Stimulated activated CD8-positive, alpha-beta memory T cell treated with anti-CD3 and anti-CD28 coated beads, Interleukin-12 subunit alpha, Interleukin-12 subunit beta, amount 100 ng/mL, for 24 hours (primary cell): ENCODE data around the gene PLA2G2F.

ENCODE experiments used
- DNase-seq: peaks from one replicate; pipeline ENCODE4 v3.0.0-alpha.2; 2020; ENCODE audit errors: extremely low read depth

The PLA2G2F gene

DNA sequence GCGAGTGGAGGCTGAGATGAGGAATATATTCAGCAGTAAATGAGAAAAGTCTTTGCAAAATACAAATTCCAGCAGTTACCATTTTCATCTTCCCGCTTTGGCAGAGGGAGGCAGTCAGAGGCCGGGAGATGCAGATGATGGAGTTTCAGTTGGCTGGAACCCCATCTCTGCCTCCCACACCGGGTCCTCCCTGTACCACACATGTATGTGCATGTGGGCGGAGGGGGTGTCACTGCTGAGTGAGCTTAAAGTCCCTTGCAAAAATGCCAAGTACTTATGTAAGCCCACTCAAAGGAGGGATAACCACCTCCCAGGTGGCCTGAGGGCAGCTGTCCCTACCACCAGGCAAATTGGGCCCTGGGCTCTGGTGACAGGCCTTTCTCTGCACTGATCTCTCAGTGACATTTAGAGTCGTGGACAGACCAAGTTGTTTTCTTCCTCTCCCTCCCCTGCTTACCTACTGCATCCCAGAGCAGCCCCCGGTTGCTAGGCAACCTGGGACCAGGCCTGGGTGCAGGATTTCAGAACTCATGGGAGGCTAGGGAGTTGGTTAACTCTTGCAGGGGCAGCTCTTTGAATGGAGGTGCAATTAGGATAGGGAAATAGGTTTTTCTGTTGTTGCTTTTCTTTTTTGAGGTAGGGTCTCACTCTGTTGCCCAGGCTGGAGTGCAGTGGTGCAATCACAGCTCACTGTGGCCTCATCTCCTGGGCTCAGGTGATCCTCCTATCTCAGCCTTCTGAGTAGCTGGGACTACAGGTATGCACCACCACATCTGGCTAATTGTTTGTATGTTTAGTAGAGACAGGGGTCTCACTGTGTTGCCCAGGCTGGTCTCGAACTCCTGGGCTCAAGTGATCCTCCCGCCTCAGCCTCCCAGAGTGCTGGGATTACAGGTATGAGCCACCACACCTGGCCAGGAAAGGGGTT, 29.7 kb downstream of the PLA2G2F start:
- DNase-seq = no peak

DNA sequence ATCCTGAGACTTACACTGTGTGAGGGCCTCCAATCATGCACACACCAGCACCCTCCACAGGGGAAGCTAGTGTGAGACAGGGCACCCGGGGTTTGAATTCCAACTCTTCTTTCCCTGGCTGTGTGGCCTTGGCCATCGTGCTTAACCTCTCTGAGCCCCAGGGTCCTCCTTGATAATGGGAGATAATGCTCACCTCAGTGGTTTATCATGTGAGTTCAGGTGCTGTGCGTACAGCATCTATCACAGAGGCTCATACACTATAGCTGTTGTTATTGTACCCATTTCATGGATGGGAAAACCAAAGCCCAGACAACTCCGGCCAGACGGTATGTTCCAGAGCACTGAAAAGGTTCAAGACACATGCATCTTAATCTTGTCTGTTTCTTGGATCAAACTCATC, 30.8 kb downstream of the PLA2G2F start:
- DNase-seq = no peak

DNA sequence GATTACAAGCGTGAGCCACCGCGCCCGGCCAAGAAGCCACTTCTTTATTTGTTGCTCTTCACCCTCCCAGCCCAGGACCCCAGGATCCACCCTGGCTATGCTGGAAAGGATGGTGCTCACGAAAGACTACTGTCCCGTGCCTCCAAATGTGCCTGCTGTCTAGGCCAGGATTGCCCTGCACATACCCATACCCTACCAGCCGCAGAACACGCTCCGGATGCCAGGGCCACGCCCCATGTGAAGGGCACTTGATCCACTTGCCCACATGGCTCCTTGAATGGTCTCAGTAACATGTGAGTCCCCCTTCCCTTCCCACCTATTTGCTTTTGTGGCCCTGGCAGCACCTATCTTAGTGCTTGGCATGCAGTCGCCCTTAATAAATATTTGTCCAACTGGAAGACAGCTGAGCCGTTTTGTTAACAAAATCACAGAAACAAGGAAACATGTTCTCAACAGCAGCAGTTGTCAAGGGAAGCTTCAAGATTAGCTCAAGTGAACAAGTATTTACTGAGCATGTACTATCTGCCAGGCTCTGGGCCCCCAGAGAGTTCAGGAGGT, 33.0 kb downstream of the PLA2G2F start:
- no peak for DNase-seq

DNA sequence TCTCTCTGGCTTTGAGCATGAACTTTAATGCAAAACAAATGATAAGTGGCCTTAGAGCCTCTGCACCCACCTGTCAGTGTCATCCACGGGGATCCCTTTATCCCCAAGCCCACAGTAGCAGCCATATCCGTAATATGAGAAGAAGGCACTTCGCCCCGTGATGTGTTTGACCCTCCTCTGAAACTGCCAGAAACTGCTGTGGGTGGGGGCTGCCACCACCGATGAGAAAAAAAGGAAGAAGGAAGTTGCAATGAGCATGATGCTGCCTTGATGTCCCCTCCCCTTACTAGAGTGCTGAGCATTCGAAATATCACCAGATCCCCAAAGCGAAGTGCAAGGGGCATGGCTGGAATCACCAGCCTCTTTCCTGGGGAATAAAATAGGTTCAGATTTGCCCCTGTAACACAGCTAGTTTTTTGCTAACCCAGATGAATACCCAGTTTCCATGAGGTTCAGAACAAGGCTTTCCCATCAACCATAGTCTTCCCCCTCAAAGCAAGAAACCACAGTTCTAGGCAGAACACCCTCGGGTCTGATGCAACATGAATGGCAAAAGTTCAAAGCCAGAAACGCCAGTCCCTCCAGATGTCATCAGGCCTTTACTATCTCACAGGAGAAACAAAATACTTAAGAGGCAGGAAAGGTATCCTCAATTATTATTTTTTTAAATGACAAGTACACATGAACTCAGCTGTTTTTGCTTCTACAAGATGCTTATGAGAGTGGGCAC, 36.0 kb downstream of the PLA2G2F start:
- DNase-seq = no peak

DNA sequence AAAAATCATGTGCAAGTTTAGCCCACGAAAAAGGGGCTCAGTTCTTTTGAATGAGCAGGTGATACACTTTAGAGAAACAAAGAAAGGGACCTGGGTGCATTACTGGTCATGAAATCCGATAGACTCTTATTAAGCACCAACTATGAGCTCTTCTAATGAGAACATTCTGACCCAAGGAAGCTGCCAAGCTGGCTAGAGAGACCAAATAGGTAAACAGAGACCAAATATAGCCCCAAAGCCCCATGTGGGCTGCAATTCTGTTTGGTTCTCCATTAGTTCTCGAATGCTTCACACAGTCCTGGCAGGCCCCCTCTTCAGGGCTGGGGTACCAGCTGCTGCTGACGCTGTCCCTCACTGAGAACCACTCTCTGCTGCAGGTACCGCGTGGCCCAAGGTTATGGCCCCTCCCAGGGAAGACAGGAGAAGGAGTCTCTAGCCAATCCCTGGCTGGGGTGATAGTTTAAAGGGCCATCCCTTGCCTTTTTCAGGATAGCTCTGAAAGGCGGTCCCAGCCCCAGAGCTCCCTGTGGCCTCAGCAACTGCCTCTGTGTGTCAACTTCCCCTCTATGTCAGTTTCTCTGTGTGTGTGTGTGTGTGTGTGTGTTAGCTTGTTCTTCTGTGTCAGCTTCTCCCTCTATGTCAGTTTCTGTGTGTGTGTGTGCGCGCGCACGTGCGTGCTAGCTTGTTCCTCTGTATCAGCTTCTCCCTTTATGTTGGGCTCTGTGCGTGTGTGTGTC, 39.7 kb downstream of the PLA2G2F start:
- DNase-seq = no peak

- no peak for DNase-seq
Observed at GRCh38 chr1:20179371-20180128, 40.4 kb downstream of the PLA2G2F start.

GRCh38 chr1:20180129-20180843, 41.2 kb downstream of the PLA2G2F start:
- no peak for DNase-seq

- no peak for DNase-seq
Observed at GRCh38 chr1:20180844-20181207, 41.7 kb downstream of the PLA2G2F start.

DNA sequence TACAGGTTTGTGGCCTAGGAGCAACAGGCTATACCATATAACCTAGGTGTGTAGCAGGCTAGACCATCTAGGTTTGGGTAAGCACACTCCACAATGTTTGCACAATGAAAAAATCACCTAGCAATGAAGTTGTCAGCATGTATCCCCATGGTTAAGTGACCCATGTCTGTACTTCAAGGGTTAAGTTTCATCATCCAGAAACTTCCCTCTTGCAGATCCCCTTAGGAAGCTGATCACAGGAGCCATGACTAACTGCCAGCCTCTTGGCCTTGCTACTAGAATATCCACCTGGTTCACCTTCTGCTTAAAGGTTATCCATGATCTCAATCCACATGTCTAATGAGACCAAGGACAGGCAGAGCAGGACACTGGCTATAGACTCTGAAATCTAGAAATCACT, 43.3 kb downstream of the PLA2G2F start:
- DNase-seq = no peak

DNA sequence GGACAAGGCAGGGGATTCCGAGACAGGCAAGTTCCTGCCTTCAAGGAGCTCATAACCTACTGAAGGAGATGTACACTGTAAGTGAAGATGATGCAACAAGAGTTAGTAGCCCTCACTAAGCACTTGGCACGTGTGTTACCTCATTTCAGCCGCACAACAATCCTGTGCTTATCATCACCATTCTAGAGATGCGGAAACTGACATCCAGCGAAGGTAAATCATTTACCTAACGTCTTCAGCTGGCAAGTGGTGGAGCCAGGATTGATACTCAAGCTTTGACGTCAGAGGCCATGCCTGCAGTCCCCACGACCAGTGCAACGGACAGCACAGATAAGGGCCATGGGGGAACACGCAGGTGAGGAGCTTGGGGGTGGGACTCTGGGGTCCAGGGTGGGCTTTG, 43.9 kb downstream of the PLA2G2F start:
- DNase-seq = no peak

- DNase-seq = no peak
Observed at GRCh38 chr1:20183616-20184271, 44.6 kb downstream of the PLA2G2F start.

GRCh38 chr1:20184481-20184900, 45.4 kb downstream of the PLA2G2F start:
- no peak for DNase-seq

DNA sequence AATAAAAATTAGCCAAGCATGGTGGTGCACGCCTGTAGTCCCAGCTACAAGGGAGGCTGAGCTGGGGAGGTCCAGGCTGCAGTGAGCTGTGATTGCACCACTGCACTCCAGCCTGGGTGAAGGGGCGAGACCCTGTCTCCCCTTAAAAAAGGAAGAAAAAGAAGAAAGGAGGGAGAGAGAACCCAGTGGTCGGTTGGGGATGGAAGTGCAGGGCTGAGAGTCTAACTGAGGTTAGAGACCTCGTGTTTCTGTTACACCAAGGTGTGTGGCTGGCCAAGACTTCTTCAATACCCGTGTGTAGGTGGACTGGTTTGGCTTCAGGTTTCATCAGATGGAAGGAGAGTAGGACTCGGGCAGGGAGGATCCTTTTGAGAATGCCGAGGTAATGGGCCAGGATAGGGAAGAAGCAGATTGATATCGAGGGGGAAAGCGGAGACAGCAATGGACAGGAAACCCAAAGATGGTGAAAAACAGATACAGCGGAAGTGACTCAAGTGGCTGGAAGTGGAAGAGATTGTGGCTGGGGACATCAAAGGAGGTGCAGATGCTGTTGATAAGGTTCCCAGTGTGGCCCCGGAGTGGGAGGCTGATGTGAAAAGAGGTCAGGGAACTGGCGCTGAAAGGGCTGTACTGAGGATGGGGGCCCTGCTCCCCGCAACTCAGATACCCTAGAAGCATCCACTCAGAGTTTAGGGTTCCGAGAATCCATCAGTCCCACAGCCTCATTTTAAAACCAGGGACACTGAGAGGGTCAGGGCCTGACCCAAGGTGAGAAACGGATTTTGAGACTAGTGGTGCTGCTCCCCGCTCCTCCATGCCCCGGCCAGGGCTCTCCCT, 46.1 kb downstream of the PLA2G2F start:
- DNase-seq = peak; percentile 22

- DNase-seq = no peak
Observed at GRCh38 chr1:20185834-20186782, 47.0 kb downstream of the PLA2G2F start, which contains the start of the genes PLA2G2C and UBXN10. TSS of gene PLA2G2C (minus strand) at chr1:20186518. CDS start at chr1:20177363, 9,155 bp downstream. TSS of gene UBXN10 (plus strand) at chr1:20186096. CDS start at chr1:20190562, 4,466 bp downstream.

- no peak for DNase-seq
Observed at GRCh38 chr1:20187103-20187812, 48.1 kb downstream of the PLA2G2F start.

DNA sequence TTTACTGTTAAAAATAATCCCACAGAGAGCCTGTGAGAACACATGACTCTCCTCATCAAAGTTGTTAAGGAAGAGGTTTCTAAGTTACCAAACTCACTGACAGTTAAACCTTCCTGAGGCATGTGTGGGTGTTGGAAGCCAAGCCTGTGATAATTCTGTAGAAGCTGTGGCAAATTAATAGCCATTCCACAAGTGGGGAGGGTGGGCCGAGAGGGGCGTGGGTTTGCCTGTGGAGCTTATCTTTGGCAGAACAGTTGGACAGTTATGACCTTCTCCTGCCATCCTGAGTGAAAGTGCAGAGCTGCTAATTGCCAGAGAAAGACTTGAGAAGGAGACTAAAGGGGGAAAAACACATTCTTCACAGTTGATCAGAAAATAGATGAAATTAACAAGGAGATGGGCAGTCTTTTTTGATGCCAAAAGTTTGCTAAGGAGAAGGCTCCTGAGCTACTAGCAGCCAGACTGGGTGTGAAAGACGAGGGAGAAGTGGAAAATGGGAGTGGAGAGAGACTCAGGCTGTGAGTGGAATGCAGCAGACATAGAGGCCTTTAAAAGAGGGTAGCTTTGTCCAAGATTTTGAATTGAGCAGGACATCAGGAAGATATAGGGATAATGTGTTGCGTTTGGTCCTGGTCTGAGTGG, 48.8 kb downstream of the PLA2G2F start:
- no peak for DNase-seq

DNA sequence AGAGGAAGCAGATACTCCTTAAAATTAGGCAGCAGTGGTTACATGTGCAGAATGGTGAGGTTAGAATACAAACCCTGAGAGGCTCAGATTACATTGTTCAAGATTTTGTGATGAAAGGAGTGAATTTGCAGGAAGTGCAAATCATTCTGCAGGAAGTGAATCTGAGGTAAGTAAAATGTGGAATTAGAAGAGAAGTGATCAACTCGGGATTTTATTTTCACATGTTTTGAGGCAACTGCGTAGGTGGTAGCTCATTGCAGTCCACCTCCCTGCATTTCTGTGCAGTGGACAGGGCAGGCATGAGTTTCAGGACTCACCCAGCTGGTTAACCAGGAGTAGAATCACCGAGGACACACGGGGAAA, 49.3 kb downstream of the PLA2G2F start:
- DNase-seq = no peak
